HepG2 (cell line): ENCODE data around the gene CHAF1A. TPM values are rescaled to one million over a fixed set of nuclear protein-coding genes. Genes with fewer than 3 reads are reported as not detected.
A peak's percentile ranks its signal among the peaks of the same experiment; 100 is the strongest.

Experiments
- HOXA3 ChIP-seq: sonication (generic); formaldehyde crosslinking; IDR thresholded peaks from 2 replicates; pipeline ENCODE4 v1.5.0; 2020; ENCODE audit warnings: missing genetic modification reagents
- IKZF4 ChIP-seq: sonication (generic); formaldehyde crosslinking; IDR thresholded peaks from 2 replicates; pipeline ENCODE4 v1.5.1; 2020; ENCODE audit warnings: borderline replicate concordance, mild to moderate bottlenecking, low read depth, missing genetic modification reagents; ENCODE audit errors: not compliant biosample characterization
- MAFG ChIP-seq: sonication (generic); formaldehyde crosslinking; IDR thresholded peaks from 2 replicates; pipeline ENCODE4 v1.5.1; 2020; ENCODE audit warnings: mild to moderate bottlenecking, missing genetic modification reagents
- MEIS2 ChIP-seq: sonication (generic); formaldehyde crosslinking; IDR thresholded peaks from 2 replicates; pipeline ENCODE4 v1.9.0; 2021; ENCODE audit warnings: mild to moderate bottlenecking, missing genetic modification reagents
- MIER2 ChIP-seq: IDR thresholded peaks from 2 replicates; pipeline ENCODE4 v1.6.1; 2016; ENCODE audit warnings: missing biosample characterization, missing genetic modification reagents
- NRL ChIP-seq: sonication (generic); formaldehyde crosslinking; IDR thresholded peaks from 2 replicates; pipeline ENCODE4 v1.5.0; 2020; ENCODE audit warnings: missing genetic modification reagents, mild to moderate bottlenecking, moderate library complexity, borderline replicate concordance
- POLR2A ChIP-seq, 2 experiments: IDR thresholded peaks; 2 replicates each; pipeline ENCODE4 v1.6.1; 2011; ENCODE audit warnings: low read depth in 2 of 2, low read length in 2 of 2, mild to moderate bottlenecking in 1 of 2, moderate library complexity in 1 of 2; ENCODE audit not compliant: insufficient read depth in 1 of 2
- RAD51 ChIP-seq: fragments of 450-650 bp; IDR thresholded peaks from 2 replicates; pipeline ENCODE4 v1.6.1; 2016; ENCODE audit warnings: borderline replicate concordance
- SIX4 ChIP-seq: sonication (generic); formaldehyde crosslinking; IDR thresholded peaks from 2 replicates; pipeline ENCODE4 v1.4.0; 2020; ENCODE audit warnings: missing genetic modification reagents
- ZBTB3 ChIP-seq: sonication (generic); formaldehyde crosslinking; IDR thresholded peaks from 2 replicates; pipeline ENCODE4 v1.4.0; 2020; ENCODE audit warnings: low read depth, mild to moderate bottlenecking, moderate library complexity, missing genetic modification reagents, borderline replicate concordance
- ZHX2 ChIP-seq, 2 experiments: sonication (generic) in 1 of 2; formaldehyde crosslinking in 1 of 2; IDR thresholded peaks; 2 replicates each; pipeline versions ENCODE4 v1.6.1 to v1.9.0; 2014 to 2022; ENCODE audit warnings: antibody characterized with exemption in 1 of 2, borderline replicate concordance in 1 of 2, inconsistent platforms in 1 of 2, low read depth in 1 of 2, missing genetic modification reagents in 1 of 2
- ZNF343 ChIP-seq: sonication (generic); formaldehyde crosslinking; IDR thresholded peaks from 2 replicates; pipeline ENCODE4 v1.4.0; 2020; ENCODE audit warnings: mild to moderate bottlenecking, missing genetic modification reagents
- ZNF503 ChIP-seq: sonication (generic); formaldehyde crosslinking; IDR thresholded peaks from 2 replicates; pipeline ENCODE4 v1.4.0; 2020; ENCODE audit warnings: missing genetic modification reagents
- ZNF768 ChIP-seq: sonication (generic); formaldehyde crosslinking; IDR thresholded peaks from 2 replicates; pipeline ENCODE4 v1.4.0; 2020; ENCODE audit warnings: missing genetic modification reagents
- ZNF780A ChIP-seq: sonication (generic); formaldehyde crosslinking; IDR thresholded peaks from 2 replicates; pipeline ENCODE4 v1.8.0; 2022; ENCODE audit warnings: mild to moderate bottlenecking, missing genetic modification reagents, moderate library complexity
- polyA plus RNA-seq, 8 experiments: library from polyadenylated mRNA; depleted of rRNA in 3 of 8; stranded (reverse) in 7 of 8; unstranded in 1 of 8; fragments of >200 nt; fragmentation: Illumina TruSeq in 4 of 8; extraction: Trizol in 4 of 8; gene quantifications; 2 replicates each; pipeline versions ENCODE4 v1.2.1 to v1.2.3, GENCODE V29; 2011 to 2016; ENCODE audit warnings: low read depth in 4 of 8, missing spikeins in 1 of 8, mixed read lengths in 1 of 8; ENCODE audit not compliant: insufficient read depth in 1 of 8
- total RNA-seq, 5 experiments: library from RNA; depleted of rRNA; stranded (reverse); fragments of >200 nt; fragmentation: Illumina TruSeq; extraction: Trizol; gene quantifications; 2 replicates each; pipeline ENCODE4 v1.2.3, GENCODE V29; 2016; ENCODE audit warnings: low read depth in 1 of 5
- TF ChIP-seq, protein P1 (sequence below): sonication (generic); formaldehyde crosslinking; IDR thresholded peaks from 2 replicates; pipeline ENCODE4 v1.8.0; 2022; ENCODE audit warnings: missing genetic modification reagents, mild to moderate bottlenecking, borderline replicate concordance
- TF ChIP-seq, protein P2 (sequence below): sonication (generic); formaldehyde crosslinking; IDR thresholded peaks from 2 replicates; pipeline ENCODE4 v1.5.1; 2020; ENCODE audit warnings: mild to moderate bottlenecking, moderate library complexity, missing genetic modification reagents

The CHAF1A gene
- total and polyA plus RNA-seq, 2 of the 13 experiments (the other 11 are each of a cell fraction or from before 2014, with no cell fraction given): 11.0 to 34.8 TPM

GRCh38 chr19:4402171-4403004 lies at the start of gene CHAF1A (continued):
- TF ChIP-seq ZHX2 (IDR thresholded peaks at IDR 0.05; ENCODE audit: low read depth) (peak; percentile 58; the same call in 1 of the 2 replicates), ZHX2 (CRISPR knock-in tag; IDR thresholded peaks at IDR 0.05; ENCODE audit: borderline replicate concordance) (no peak), IKZF4 (no peak), RAD51 (peak; percentile 97), NRL (CRISPR knock-in tag) (no peak), ZNF768 (0 out of 2 replicates have a peak, but pooled peaks have one; percentile 27), MAFG (CRISPR knock-in tag) (no peak), HOXA3 (peak; percentile 87), ZNF343 (CRISPR knock-in tag) (peak; percentile 39; the same call in 1 of the 2 replicates), SIX4 (no peak), MEIS2 (CRISPR knock-in tag) (0 out of 2 replicates have a peak, but pooled peaks have one; percentile 40), POLR2A (IDR thresholded peaks at IDR 0.05; ENCODE audit: insufficient read depth in 1 of 2, low read depth in 2 of 2, low read length in 2 of 2) (peak; percentile 28 to 29; a peak in 1 of 4 replicates), ZBTB3 (CRISPR knock-in tag) (peak; percentile 53; the same call in 1 of the 2 replicates), ZNF503 (CRISPR knock-in tag) (0 out of 2 replicates have a peak, but pooled peaks have one; percentile 14), MIER2 (CRISPR knock-in tag) (no peak), ZNF780A (no peak)
- TF ChIP-seq, protein P1, sequence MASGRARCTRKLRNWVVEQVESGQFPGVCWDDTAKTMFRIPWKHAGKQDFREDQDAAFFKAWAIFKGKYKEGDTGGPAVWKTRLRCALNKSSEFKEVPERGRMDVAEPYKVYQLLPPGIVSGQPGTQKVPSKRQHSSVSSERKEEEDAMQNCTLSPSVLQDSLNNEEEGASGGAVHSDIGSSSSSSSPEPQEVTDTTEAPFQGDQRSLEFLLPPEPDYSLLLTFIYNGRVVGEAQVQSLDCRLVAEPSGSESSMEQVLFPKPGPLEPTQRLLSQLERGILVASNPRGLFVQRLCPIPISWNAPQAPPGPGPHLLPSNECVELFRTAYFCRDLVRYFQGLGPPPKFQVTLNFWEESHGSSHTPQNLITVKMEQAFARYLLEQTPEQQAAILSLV (CRISPR knock-in tag): no peak; the same call in 1 of the 2 replicates
- TF ChIP-seq, protein P2, sequence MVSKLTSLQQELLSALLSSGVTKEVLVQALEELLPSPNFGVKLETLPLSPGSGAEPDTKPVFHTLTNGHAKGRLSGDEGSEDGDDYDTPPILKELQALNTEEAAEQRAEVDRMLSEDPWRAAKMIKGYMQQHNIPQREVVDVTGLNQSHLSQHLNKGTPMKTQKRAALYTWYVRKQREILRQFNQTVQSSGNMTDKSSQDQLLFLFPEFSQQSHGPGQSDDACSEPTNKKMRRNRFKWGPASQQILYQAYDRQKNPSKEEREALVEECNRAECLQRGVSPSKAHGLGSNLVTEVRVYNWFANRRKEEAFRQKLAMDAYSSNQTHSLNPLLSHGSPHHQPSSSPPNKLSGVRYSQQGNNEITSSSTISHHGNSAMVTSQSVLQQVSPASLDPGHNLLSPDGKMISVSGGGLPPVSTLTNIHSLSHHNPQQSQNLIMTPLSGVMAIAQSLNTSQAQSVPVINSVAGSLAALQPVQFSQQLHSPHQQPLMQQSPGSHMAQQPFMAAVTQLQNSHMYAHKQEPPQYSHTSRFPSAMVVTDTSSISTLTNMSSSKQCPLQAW (CRISPR knock-in tag): peak; percentile 59
